HG03139 (cell line): ENCODE data around the gene LRCOL1.

ENCODE experiments used
- ATAC-seq: cut with Tn5 transposase; IDR thresholded peaks from one replicate; pipeline ENCODE4 v1.9.1; 2021; ENCODE audit not compliant: unreplicated experiment

Gene LRCOL1

GRCh38 chr12:132637811-132638210 is 27.4 kb upstream of the LRCOL1 start:
- no peak for ATAC-seq

- no peak for ATAC-seq
Measured at GRCh38 chr12:132635076-132635955, 24.9 kb upstream of the LRCOL1 start.

- no peak for ATAC-seq
Measured at GRCh38 chr12:132634411-132634990, 24.1 kb upstream of the LRCOL1 start.

- ATAC-seq, result no peak
Measured at GRCh38 chr12:132633901-132634300, 23.5 kb upstream of the LRCOL1 start.

- ATAC-seq, result no peak
Measured at GRCh38 chr12:132633398-132633797, 23.0 kb upstream of the LRCOL1 start.

GRCh38 chr12:132632521-132633228 is 22.3 kb upstream of the LRCOL1 start:
- no peak for ATAC-seq

GRCh38 chr12:132631666-132632065 is 21.3 kb upstream of the LRCOL1 start:
- ATAC-seq, result no peak

- ATAC-seq, result no peak
Measured at GRCh38 chr12:132630672-132631071, 20.3 kb upstream of the LRCOL1 start.

GRCh38 chr12:132629330-132629729 is 18.9 kb upstream of the LRCOL1 start:
- no peak for ATAC-seq

GRCh38 chr12:132625731-132626430 is 15.5 kb upstream of the LRCOL1 start:
- no peak for ATAC-seq

GRCh38 chr12:132624910-132625630 is 14.7 kb upstream of the LRCOL1 start:
- ATAC-seq, result no peak

- no peak for ATAC-seq
Measured at GRCh38 chr12:132624186-132624855, 13.9 kb upstream of the LRCOL1 start.

GRCh38 chr12:132623072-132623869 is 12.9 kb upstream of the LRCOL1 start:
- ATAC-seq, result no peak

- ATAC-seq, result no peak
Measured at GRCh38 chr12:132622437-132623071, 12.2 kb upstream of the LRCOL1 start.

- no peak for ATAC-seq
Measured at GRCh38 chr12:132621657-132622435, 11.5 kb upstream of the LRCOL1 start.

- no peak for ATAC-seq
Measured at GRCh38 chr12:132620899-132621656, 10.7 kb upstream of the LRCOL1 start.
